SH-SY5Y (cell line): ENCODE results near the gene DPH3.

Experiments used
- GATA2 ChIP-seq: IDR thresholded peaks from 2 replicates; pipeline ENCODE4 v1.6.1; 2011; ENCODE audit warnings: mild to moderate bottlenecking, low read depth, low read length
- GATA3 ChIP-seq: IDR thresholded peaks from 2 replicates; pipeline ENCODE4 v1.6.1; 2011; ENCODE audit warnings: low read depth, mild to moderate bottlenecking, low read length, moderate library complexity

DNA sequence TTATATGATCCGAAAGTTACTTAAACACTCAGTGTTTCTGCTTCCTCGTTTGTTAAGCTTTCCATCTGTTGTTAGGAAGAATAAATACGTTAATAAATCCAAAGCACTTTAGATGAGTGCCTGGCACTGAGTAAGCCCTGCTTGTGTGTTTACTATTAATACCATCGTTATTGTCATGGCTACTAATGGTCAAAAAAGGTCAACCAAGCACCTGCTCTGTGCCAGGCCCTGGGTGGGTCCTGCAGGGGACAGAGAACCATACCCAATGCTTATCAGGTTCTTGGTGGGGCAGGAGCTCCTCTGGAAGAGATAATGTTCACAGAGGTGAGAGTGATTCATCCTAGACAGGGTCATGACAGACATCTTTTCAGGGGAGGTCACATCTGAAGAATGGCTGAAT, 50.4 kb downstream of the DPH3 start:
- TF ChIP-seq GATA3 = no peak
- TF ChIP-seq GATA2 = no peak
